Mucosa of stomach (tissue), 1 donor: ENCODE results near the gene TRPC4AP.

Experiments used
- H3K27me3 ChIP-seq: one replicate; pipeline ENCODE4 v1.7.0; 2013; ENCODE audit warnings: mild to moderate bottlenecking, low read length; ENCODE audit not compliant: control insufficient read depth, insufficient read depth
- H3K36me3 ChIP-seq: one replicate; pipeline ENCODE4 v1.7.0; 2013; ENCODE audit warnings: low read length; ENCODE audit not compliant: control insufficient read depth, insufficient read depth
- H3K4me1 ChIP-seq: one replicate; pipeline ENCODE4 v1.7.0; 2013; ENCODE audit warnings: mild to moderate bottlenecking, low read length; ENCODE audit not compliant: control insufficient read depth, insufficient read depth
- H3K4me3 ChIP-seq: one replicate; pipeline ENCODE4 v1.7.0; 2013; ENCODE audit warnings: low read length
- H3K9ac ChIP-seq: one replicate; pipeline ENCODE4 v1.7.0; 2013; ENCODE audit warnings: mild to moderate bottlenecking, low read length, moderate library complexity
- H3K9me3 ChIP-seq: one replicate; pipeline ENCODE4 v1.7.0; 2013; ENCODE audit warnings: mild to moderate bottlenecking, low read length, moderate library complexity; ENCODE audit not compliant: control insufficient read depth
- donor health status: Pancreatic carcinoma.

TRPC4AP gene

GRCh38 chr20:35001596-35002362, 90.8 kb downstream of the TRPC4AP start:
- H3K27me3 ChIP-seq = no peaks in the 10 kb centered on the region
- H3K4me3 ChIP-seq = no peak overlapping the region
- H3K9me3 ChIP-seq = no peaks in the 10 kb centered on the region
- peaks cover 11% of the 10 kb centered on the region for H3K36me3 ChIP-seq
- H3K9ac ChIP-seq = no peak overlapping the region
- H3K4me1 ChIP-seq = peaks cover 9% of the 10 kb centered on the region

DNA sequence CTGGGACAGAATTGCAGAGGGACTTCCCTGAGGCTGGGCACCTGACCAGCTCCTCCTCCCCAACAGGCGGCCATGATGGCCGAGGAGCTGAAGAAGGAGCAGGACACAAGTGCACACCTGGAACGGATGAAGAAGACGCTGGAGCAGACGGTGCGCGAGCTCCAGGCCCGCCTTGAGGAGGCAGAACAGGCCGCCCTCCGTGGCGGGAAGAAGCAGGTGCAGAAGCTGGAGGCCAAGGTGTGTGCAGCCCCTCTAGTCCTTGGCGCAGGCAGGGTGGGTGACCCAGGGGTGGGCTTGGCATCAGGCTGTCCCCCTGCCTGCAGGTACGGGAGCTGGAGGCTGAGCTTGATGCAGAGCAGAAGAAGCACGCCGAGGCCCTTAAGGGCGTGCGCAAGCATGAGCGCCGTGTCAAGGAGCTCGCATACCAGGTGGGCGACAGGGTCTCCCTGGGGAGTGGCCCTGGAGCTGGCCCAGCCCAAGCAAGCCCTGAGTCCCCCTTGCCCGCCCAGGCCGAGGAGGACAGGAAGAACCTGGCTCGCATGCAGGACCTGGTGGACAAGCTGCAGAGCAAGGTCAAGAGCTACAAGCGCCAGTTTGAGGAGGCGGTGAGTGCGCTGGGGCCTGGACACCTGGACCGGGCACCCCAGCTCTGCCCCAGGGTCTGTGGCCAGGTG, 91.5 kb downstream of the TRPC4AP start:
- no peak overlapping the region for H3K9ac ChIP-seq
- H3K4me3 ChIP-seq = no peak overlapping the region
- H3K4me1 ChIP-seq = peaks cover 9% of the 10 kb centered on the region
- no peaks in the 10 kb centered on the region for H3K27me3 ChIP-seq
- H3K36me3 ChIP-seq = peaks cover 6% of the 10 kb centered on the region
- H3K9me3 ChIP-seq = no peaks in the 10 kb centered on the region

GRCh38 chr20:35000311-35000921, 92.2 kb downstream of the TRPC4AP start:
- Histone ChIP-seq H3K27me3 (no peaks in the 10 kb centered on the region), H3K4me1 (peaks cover 9% of the 10 kb centered on the region), H3K4me3 (no peak overlapping the region), H3K9me3 (no peaks in the 10 kb centered on the region), H3K9ac (no peak overlapping the region), H3K36me3 (peaks cover 6% of the 10 kb centered on the region)

DNA sequence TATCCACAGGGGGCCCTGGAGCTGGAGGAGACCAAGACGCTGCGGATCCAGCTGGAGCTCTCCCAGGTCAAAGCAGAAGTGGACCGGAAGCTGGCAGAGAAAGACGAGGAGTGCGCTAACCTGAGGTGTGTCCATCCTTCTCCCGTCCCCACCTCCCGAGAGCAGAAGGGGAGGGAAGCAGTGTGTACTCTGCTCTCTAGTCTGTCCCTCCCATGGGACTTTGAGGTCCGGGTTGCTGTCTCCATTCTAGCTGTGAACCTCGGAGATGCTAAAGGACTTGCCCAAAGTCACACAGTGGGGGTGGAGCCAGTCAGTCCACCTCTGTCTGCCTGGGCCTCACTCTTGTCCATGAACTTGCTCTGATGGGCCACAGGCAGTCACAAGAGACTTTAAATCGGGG, 92.8 kb downstream of the TRPC4AP start:
- Histone ChIP-seq H3K9me3 (no peaks in the 10 kb centered on the region), H3K4me3 (no peak overlapping the region), H3K27me3 (no peaks in the 10 kb centered on the region), H3K36me3 (peaks cover 6% of the 10 kb centered on the region), H3K4me1 (peaks cover 9% of the 10 kb centered on the region), H3K9ac (no peak overlapping the region)

- Histone ChIP-seq H3K36me3 (peaks cover 6% of the 10 kb centered on the region), H3K9ac (no peak overlapping the region), H3K4me3 (no peak overlapping the region), H3K27me3 (no peaks in the 10 kb centered on the region), H3K9me3 (no peaks in the 10 kb centered on the region), H3K4me1 (peaks cover 9% of the 10 kb centered on the region)
Measured at GRCh38 chr20:34999021-34999451, 93.6 kb downstream of the TRPC4AP start.

GRCh38 chr20:34998331-34998950, 94.2 kb downstream of the TRPC4AP start:
- H3K9ac ChIP-seq = no peak overlapping the region
- H3K4me1 ChIP-seq = peaks cover 9% of the 10 kb centered on the region
- H3K4me3 ChIP-seq = no peak overlapping the region
- H3K9me3 ChIP-seq = no peaks in the 10 kb centered on the region
- H3K36me3 ChIP-seq = peaks cover 6% of the 10 kb centered on the region
- no peaks in the 10 kb centered on the region for H3K27me3 ChIP-seq

- Histone ChIP-seq H3K9ac (no peak overlapping the region), H3K27me3 (no peaks in the 10 kb centered on the region), H3K9me3 (no peaks in the 10 kb centered on the region), H3K4me1 (peaks cover 9% of the 10 kb centered on the region), H3K4me3 (no peak overlapping the region), H3K36me3 (peaks cover 3% of the 10 kb centered on the region)
Measured at GRCh38 chr20:34997774-34998173, 94.8 kb downstream of the TRPC4AP start.

DNA sequence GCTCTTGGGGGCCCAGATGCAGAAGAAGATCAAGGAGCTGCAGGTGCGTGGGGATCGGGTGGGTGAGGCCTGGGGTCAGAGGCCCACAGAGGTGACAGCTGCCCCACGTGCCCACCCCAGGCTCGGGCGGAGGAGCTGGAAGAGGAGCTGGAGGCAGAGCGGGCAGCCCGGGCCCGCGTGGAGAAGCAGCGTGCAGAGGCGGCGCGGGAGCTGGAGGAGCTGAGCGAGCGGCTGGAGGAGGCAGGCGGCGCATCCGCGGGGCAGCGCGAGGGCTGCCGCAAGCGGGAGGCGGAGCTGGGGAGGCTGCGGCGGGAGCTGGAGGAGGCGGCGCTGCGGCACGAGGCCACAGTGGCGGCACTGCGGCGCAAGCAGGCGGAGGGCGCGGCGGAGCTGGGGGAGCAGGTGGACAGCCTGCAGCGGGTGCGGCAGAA, 95.5 kb downstream of the TRPC4AP start:
- Histone ChIP-seq H3K4me1 (peaks cover 9% of the 10 kb centered on the region), H3K9me3 (no peaks in the 10 kb centered on the region), H3K4me3 (no peak overlapping the region), H3K9ac (no peak overlapping the region), H3K27me3 (no peaks in the 10 kb centered on the region), H3K36me3 (no peaks in the 10 kb centered on the region)

DNA sequence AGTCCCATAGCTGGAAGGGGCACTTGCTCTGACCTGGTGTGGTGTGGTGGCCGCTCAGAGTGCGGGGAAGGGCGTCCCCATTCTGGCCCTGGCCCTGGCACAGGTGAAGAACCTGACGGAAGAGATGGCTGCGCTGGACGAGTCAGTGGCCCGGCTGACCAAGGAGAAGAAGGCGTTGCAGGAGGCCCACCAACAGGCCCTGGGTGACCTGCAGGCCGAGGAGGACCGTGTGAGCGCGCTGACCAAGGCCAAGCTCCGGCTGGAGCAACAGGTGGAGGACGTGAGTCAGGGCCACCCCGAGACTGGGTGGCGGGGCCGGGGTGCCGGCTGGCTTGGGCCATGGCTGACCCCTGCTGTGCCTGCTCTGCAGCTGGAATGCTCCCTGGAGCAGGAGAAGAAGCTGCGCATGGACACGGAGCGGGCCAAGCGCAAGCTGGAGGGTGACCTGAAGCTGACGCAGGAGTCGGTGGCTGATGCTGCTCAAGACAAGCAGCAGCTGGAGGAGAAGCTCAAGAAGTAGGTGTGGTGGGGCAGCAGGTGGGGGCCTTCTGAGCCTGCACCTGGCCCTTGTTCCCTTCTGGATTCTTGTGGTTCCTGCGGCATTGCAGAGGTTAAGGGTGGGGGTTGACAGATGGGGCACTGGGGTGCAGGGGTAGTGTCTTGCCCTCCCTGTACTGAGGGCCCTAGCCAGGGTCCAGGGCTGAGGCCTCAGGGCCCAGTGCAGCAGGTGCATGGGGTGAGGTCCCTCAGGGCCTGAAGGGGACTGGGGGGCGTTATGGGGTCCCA, 96.2 kb downstream of the TRPC4AP start:
- Histone ChIP-seq H3K9me3 (no peaks in the 10 kb centered on the region), H3K36me3 (no peaks in the 10 kb centered on the region), H3K27me3 (no peaks in the 10 kb centered on the region), H3K4me3 (no peak overlapping the region), H3K9ac (no peak overlapping the region), H3K4me1 (peaks cover 9% of the 10 kb centered on the region)

DNA sequence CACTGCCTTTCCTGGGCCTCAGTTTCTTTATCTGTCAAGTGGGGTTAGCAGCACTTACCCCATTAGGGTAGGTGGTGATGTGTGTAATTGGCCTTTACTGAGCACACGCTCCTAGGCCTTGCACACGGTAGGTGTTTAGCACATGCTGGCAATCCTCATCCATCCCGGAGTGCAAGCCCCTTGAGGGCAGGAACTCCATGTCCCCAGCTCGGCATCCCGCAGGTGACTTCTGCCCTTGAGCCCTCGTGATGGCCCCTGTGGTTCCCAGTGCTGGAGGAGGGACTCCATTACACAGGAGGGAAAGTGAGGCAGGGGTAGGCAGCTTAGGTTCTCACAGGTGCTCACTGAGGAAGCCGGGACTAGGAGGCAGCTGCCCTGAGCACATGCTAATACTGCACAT, 96.9 kb downstream of the TRPC4AP start:
- Histone ChIP-seq H3K27me3 (no peaks in the 10 kb centered on the region), H3K36me3 (no peaks in the 10 kb centered on the region), H3K4me3 (no peak overlapping the region), H3K4me1 (peaks cover 9% of the 10 kb centered on the region), H3K9me3 (no peaks in the 10 kb centered on the region), H3K9ac (no peak overlapping the region)

DNA sequence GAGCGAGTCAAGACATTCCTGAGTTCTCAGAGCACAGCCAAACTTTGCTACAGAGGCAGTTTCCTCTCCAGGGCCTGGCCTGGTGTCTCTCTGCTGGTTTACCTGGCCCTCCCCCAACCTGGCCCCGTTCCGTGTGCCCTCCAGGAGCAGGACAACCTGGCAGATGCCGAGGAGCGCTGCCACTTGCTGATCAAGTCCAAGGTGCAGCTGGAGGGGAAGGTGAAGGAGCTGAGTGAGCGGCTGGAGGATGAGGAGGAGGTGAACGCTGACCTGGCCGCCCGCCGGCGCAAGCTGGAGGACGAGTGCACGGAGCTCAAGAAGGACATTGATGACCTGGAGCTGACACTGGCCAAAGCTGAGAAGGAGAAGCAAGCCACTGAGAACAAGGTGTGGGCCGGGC, 97.4 kb downstream of the TRPC4AP start:
- H3K4me3 ChIP-seq = no peak overlapping the region
- no peak overlapping the region for H3K9ac ChIP-seq
- H3K36me3 ChIP-seq = no peaks in the 10 kb centered on the region
- peaks cover 9% of the 10 kb centered on the region for H3K4me1 ChIP-seq
- no peaks in the 10 kb centered on the region for H3K9me3 ChIP-seq
- no peaks in the 10 kb centered on the region for H3K27me3 ChIP-seq
